ENCODE measurements around the gene ADAMTS4. TPM values are rescaled to one million over a fixed set of nuclear protein-coding genes. Genes with fewer than 3 reads are reported as not detected.

Gene ADAMTS4
- total RNA-seq, 4 donors from 2014 or later = 2.5 to 126 (median 12.0) TPM

DNA sequence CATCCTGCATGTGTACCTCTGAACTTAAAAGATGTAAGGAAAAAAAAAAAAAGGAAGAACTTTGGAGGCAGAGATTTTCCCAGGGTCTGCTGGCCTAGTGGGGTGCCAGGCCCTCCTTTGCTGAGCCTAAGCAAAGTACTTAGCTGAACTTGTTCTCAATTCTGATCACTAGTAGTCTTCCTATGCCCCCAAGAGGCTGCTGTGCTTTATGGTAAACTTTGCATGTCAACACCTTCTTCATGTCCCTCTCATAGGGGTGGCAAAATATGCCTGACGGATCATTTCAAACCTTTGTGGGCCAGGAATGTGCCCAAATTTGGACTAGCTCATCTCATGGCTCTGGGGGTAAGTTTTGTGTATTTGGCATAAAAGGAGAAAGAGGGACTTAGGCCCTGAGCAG is 41.0 kb downstream of the ADAMTS4 start:
- intact Hi-C loops (cut with DNase I) = no loop called here
- no peaks in the 10 kb centered on the region for H3K9me3 ChIP-seq
- no peak for DNase-seq (ENCODE audit: extremely low spot score)
- 71% methylated on average over 1 of the region's 1 CpG for WGBS
- TF ChIP-seq EP300 (IDR thresholded peaks at IDR 0.05) (no peak), POLR2A (IDR thresholded peaks at IDR 0.05; ENCODE audit: low read depth) (no peak), POLR2AphosphoS5 (IDR thresholded peaks at IDR 0.05) (no peak)
- TF ChIP-seq, protein P1, sequence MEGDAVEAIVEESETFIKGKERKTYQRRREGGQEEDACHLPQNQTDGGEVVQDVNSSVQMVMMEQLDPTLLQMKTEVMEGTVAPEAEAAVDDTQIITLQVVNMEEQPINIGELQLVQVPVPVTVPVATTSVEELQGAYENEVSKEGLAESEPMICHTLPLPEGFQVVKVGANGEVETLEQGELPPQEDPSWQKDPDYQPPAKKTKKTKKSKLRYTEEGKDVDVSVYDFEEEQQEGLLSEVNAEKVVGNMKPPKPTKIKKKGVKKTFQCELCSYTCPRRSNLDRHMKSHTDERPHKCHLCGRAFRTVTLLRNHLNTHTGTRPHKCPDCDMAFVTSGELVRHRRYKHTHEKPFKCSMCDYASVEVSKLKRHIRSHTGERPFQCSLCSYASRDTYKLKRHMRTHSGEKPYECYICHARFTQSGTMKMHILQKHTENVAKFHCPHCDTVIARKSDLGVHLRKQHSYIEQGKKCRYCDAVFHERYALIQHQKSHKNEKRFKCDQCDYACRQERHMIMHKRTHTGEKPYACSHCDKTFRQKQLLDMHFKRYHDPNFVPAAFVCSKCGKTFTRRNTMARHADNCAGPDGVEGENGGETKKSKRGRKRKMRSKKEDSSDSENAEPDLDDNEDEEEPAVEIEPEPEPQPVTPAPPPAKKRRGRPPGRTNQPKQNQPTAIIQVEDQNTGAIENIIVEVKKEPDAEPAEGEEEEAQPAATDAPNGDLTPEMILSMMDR (IDR thresholded peaks at IDR 0.05) = no peak
- peaks cover 5 to 44% (median 30%) of the 10 kb centered on the region in 4 donors for H3K36me3 ChIP-seq
- H3K27ac ChIP-seq (replicated peaks in 1 of 4) = no peak overlapping the region
- no peaks in the 10 kb centered on the region for H3K27me3 ChIP-seq
- peaks cover 36 to 62% (median 52%) of the 10 kb centered on the region in 4 donors for H3K4me1 ChIP-seq
- H3K4me3 ChIP-seq = no peak overlapping the region

DNA sequence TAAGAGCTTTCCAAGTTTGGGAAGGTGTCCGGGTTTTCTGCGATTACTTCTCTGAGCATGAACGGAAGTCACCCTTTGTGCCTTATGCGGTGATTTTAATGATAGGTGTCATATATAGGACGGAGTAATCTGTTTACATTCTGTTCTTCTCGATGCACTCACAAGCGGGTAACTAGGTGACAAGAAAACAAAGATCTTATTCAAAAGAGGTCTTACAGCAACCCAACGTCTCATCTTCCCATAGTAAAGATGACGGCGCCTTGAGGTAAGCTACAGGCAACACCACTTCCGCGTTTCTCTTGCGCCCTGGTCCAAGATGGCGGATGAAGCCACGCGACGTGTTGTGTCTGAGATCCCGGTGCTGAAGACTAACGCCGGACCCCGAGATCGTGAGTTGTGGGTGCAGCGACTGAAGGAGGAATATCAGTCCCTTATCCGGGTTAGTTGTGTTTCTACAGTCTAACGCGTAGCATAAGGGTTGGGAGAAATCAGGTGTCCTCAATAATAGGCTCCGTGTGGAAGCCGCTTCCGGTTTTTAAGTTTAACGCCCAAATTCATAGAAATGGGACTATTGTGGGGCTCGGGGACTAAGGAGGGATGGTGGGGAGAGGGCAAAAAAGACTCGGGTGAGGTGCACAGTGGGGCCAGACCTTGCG is 45.0 kb downstream of the ADAMTS4 start, which contains the start of gene UFC1:
TSS of gene UFC1 (plus strand) at position 297 of the 656 bp plus-strand sequence. CDS start at position 317, 20 bp downstream.
- under 1% methylated on average over 20 of the region's 33 CpGs for WGBS
- H3K36me3 ChIP-seq = peaks cover 5 to 20% (median 15%) of the 10 kb centered on the region in 4 donors
- DNase-seq (ENCODE audit: extremely low spot score) = peak; percentile 95
- H3K27ac ChIP-seq (replicated peaks in 1 of 4) = peak within 1 kb of the TSS; percentile 84 to 92 (median 85)
- H3K4me3 ChIP-seq = peak within 1 kb of the TSS; percentile 63 to 73 (median 64)
- H3K27me3 ChIP-seq = no peaks in the 10 kb centered on the region
- peak; percentile 57 to 74 for TF ChIP-seq POLR2AphosphoS5 (IDR thresholded peaks at IDR 0.05)
- TF ChIP-seq, protein P1 (IDR thresholded peaks at IDR 0.05) = no peak
- intact Hi-C loops (cut with DNase I) = loop anchor here (2.0 kb wide), 1 partner anchor 21 kb away; the partner anchor contains the start of gene DEDD
- peaks cover 14 to 30% (median 25%) of the 10 kb centered on the region in 4 donors for H3K4me1 ChIP-seq
- H3K9me3 ChIP-seq = no peaks in the 10 kb centered on the region

DNA sequence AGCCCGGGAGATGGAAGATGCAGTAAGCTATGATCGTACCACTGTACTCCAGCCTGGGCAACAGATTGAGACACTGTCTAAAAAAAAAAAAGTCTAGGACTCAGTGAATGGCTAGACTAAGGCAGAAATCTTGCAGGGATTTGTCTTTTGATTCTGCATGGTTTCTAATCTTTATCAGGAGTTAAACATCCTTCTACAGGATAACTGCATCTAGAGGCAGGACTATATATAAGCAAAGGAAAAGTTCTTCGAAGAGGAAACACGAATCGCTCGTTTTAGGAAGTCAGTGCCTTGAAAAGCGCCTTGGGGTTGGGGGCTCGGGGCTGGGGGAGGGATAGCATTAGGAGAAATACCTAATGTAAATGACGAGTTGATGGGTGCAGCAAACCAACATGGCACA is 45.7 kb downstream of the ADAMTS4 start:
- Histone ChIP-seq H3K4me1 (peaks cover 9 to 24% (median 20%) of the 10 kb centered on the region in 4 donors), H3K9me3 (no peaks in the 10 kb centered on the region), H3K27me3 (no peaks in the 10 kb centered on the region), H3K27ac (replicated peaks in 1 of 4) (peak overlapping the region; percentile 84 to 92 (median 85)), H3K36me3 (peaks cover 5 to 16% (median 12%) of the 10 kb centered on the region in 4 donors), H3K4me3 (peak overlapping the region; percentile 63 to 73 (median 64))
- TF ChIP-seq, protein P1 (IDR thresholded peaks at IDR 0.05) = no peak
- TF ChIP-seq POLR2AphosphoS5 (IDR thresholded peaks at IDR 0.05) (no peak), POLR2A (IDR thresholded peaks at IDR 0.05; ENCODE audit: low read depth) (no peak), EP300 (IDR thresholded peaks at IDR 0.05) (no peak)
- 22% methylated on average over 9 of the region's 9 CpGs for WGBS
- no peak for DNase-seq (ENCODE audit: extremely low spot score)
- intact Hi-C loops (cut with DNase I) = no loop called here

DNA sequence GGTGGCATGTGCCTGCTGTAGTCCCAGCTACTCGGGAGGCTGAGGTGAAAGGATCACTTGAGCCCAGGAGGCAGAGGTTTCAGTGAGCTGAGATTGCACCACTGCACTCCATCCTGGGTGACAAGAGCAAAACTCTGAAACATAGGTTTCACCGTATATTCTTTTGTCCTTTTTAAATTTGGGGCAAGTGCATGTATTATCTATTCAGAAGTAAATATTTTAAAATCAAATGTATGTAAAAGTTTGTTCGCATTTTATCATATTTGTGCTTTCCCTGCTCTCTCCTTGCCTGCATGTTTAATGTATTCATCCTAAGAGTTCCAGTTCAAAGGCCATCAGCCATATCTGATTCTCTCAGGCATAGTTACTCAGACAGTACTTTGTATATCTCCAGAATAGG is 53.0 kb downstream of the ADAMTS4 start:
- Histone ChIP-seq H3K27me3 (no peaks in the 10 kb centered on the region), H3K36me3 (no peaks in the 10 kb centered on the region), H3K9me3 (no peaks in the 10 kb centered on the region), H3K4me1 (no peaks in the 10 kb centered on the region), H3K4me3 (no peak overlapping the region), H3K27ac (replicated peaks in 1 of 4) (no peak overlapping the region)
- DNase-seq (ENCODE audit: extremely low spot score) = no peak
- TF ChIP-seq EP300 (IDR thresholded peaks at IDR 0.05) (no peak), POLR2AphosphoS5 (IDR thresholded peaks at IDR 0.05) (no peak), POLR2A (IDR thresholded peaks at IDR 0.05; ENCODE audit: low read depth) (no peak)
- TF ChIP-seq, protein P1 (IDR thresholded peaks at IDR 0.05) = no peak
- WGBS = 77% methylated on average over 3 of the region's 3 CpGs
- intact Hi-C loops (cut with DNase I) = no loop called here
